ENCODE results near the gene NBPF1. TPM values are rescaled to one million over a fixed set of nuclear protein-coding genes. Genes with fewer than 3 reads are reported as not detected.
A peak's percentile ranks its signal among the peaks of the same experiment; 100 is the strongest.

The NBPF1 gene
- total and polyA plus RNA-seq, 9 donors: 14.7 to 111 (median 55.9) TPM

GRCh38 chr1:16618719-16619118, 5.4 kb upstream of the NBPF1 start:
- TF ChIP-seq EP300 (IDR thresholded peaks at IDR 0.05) (no peak), POLR2A (IDR thresholded peaks at IDR 0.05) (no peak), CTCF (IDR thresholded peaks at IDR 0.05) (no peak)
- H3K27me3 ChIP-seq: no peaks in the 10 kb centered on the region
- no peak overlapping the region for H3K4me3 ChIP-seq
- WGBS, 3 donors: 74 to 80% (median 77%) methylated on average over 15 of the region's 15 CpGs
- DNase-seq: peak in 3 of 5 donors; percentile 13 to 41 (median 34)
- H3K9me3 ChIP-seq: no peaks in the 10 kb centered on the region
- intact Hi-C loops (cut with DNase I): no loop called here
- no peaks in the 10 kb centered on the region for H3K4me1 ChIP-seq (ENCODE audit: insufficient read depth)
- no peaks in the 10 kb centered on the region for H3K36me3 ChIP-seq
- no peak overlapping the region for H3K27ac ChIP-seq

GRCh38 chr1:16617778-16618580, 4.6 kb upstream of the NBPF1 start:
- H3K4me1 ChIP-seq (ENCODE audit: insufficient read depth): no peaks in the 10 kb centered on the region
- intact Hi-C loops (cut with DNase I): no loop called here
- H3K9me3 ChIP-seq: no peaks in the 10 kb centered on the region
- H3K27ac ChIP-seq: no peak overlapping the region
- H3K27me3 ChIP-seq: no peaks in the 10 kb centered on the region
- peak in 1 of 5 donors; percentile 8 for DNase-seq
- WGBS, 3 donors: 63 to 66% (median 66%) methylated on average over 7 of the region's 7 CpGs
- TF ChIP-seq CTCF (IDR thresholded peaks at IDR 0.05) (no peak), EP300 (IDR thresholded peaks at IDR 0.05) (no peak), POLR2A (IDR thresholded peaks at IDR 0.05) (no peak)
- H3K4me3 ChIP-seq: no peak overlapping the region
- H3K36me3 ChIP-seq: no peaks in the 10 kb centered on the region

GRCh38 chr1:16617114-16617631, 3.8 kb upstream of the NBPF1 start:
- DNase-seq: peak in 3 of 5 donors; percentile 11 to 45 (median 30)
- no peaks in the 10 kb centered on the region for H3K36me3 ChIP-seq
- WGBS, 3 donors: 81 to 83% (median 82%) methylated on average over 20 of the region's 20 CpGs
- no peaks in the 10 kb centered on the region for H3K9me3 ChIP-seq
- intact Hi-C loops (cut with DNase I): no loop called here
- TF ChIP-seq POLR2A (IDR thresholded peaks at IDR 0.05): no peak
- no peak for TF ChIP-seq CTCF (IDR thresholded peaks at IDR 0.05)
- no peak for TF ChIP-seq EP300 (IDR thresholded peaks at IDR 0.05)
- H3K4me3 ChIP-seq: no peak overlapping the region
- H3K27ac ChIP-seq: no peak overlapping the region
- H3K27me3 ChIP-seq: no peaks in the 10 kb centered on the region
- no peaks in the 10 kb centered on the region for H3K4me1 ChIP-seq (ENCODE audit: insufficient read depth)

GRCh38 chr1:16615253-16616252, 2.2 kb upstream of the NBPF1 start:
- Histone ChIP-seq H3K27me3 (no peaks in the 10 kb centered on the region), H3K27ac (no peak overlapping the region), H3K36me3 (no peaks in the 10 kb centered on the region), H3K4me3 (no peak overlapping the region), H3K9me3 (no peaks in the 10 kb centered on the region), H3K4me1 (ENCODE audit: insufficient read depth) (peaks cover 3% of the 10 kb centered on the region)
- WGBS, 3 donors: 74 to 76% (median 74%) methylated on average over 9 of the region's 9 CpGs
- DNase-seq: peak in 3 of 5 donors; percentile 24 to 37 (median 29)
- intact Hi-C loops (cut with DNase I): no loop called here
- TF ChIP-seq EP300 (IDR thresholded peaks at IDR 0.05): no peak
- no peak for TF ChIP-seq CTCF (IDR thresholded peaks at IDR 0.05)
- TF ChIP-seq POLR2A (IDR thresholded peaks at IDR 0.05): no peak
